Measurements from ENCODE around the gene TBCK.

DNA sequence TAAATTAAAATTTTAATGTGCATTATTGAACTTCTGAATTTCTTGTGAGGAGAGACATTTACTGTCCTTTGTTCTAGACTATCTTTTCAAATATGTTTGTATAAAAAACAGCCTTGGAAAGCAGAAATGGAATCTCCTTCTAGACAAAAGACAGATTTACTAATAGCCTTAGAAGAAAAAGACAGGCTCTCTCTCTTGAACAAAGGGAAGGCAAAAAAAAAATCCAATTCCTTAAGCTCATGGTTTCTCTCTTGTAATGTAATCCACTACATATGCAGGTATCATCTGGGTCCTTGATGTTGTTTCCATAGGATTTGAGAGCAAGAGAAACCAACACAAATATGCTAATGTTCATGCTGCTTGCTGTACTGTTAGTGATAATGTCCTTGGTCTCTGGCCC is 106.0 kb downstream of the TBCK start:
- TF ChIP-seq, protein P1, sequence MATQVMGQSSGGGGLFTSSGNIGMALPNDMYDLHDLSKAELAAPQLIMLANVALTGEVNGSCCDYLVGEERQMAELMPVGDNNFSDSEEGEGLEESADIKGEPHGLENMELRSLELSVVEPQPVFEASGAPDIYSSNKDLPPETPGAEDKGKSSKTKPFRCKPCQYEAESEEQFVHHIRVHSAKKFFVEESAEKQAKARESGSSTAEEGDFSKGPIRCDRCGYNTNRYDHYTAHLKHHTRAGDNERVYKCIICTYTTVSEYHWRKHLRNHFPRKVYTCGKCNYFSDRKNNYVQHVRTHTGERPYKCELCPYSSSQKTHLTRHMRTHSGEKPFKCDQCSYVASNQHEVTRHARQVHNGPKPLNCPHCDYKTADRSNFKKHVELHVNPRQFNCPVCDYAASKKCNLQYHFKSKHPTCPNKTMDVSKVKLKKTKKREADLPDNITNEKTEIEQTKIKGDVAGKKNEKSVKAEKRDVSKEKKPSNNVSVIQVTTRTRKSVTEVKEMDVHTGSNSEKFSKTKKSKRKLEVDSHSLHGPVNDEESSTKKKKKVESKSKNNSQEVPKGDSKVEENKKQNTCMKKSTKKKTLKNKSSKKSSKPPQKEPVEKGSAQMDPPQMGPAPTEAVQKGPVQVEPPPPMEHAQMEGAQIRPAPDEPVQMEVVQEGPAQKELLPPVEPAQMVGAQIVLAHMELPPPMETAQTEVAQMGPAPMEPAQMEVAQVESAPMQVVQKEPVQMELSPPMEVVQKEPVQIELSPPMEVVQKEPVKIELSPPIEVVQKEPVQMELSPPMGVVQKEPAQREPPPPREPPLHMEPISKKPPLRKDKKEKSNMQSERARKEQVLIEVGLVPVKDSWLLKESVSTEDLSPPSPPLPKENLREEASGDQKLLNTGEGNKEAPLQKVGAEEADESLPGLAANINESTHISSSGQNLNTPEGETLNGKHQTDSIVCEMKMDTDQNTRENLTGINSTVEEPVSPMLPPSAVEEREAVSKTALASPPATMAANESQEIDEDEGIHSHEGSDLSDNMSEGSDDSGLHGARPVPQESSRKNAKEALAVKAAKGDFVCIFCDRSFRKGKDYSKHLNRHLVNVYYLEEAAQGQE (IDR thresholded peaks at IDR 0.05; ENCODE audit: insufficient read depth in 1 of 2, low read depth in 2 of 2, low read length in 2 of 2): no peak
- TF ChIP-seq TAF1 (IDR thresholded peaks at IDR 0.05; ENCODE audit: borderline replicate concordance, insufficient read depth, low read length) (no peak), POLR2AphosphoS5 (IDR thresholded peaks at IDR 0.05; ENCODE audit: low read depth, low read length) (no peak), SIN3A (IDR thresholded peaks at IDR 0.05; ENCODE audit: borderline replicate concordance, insufficient read depth, low read length) (no peak)
